GM23338 (cell line): ENCODE measurements around the gene IL31. TPM values are rescaled to one million over a fixed set of nuclear protein-coding genes. Genes with fewer than 3 reads are reported as not detected.

Experiments
- ATAC-seq: fragments of 200-7000 bp; cut with Tn5 transposase; 3 replicates; pipeline ENCODE4 v1.9.1; 2020
- DNase-seq: peaks from one replicate; pipeline ENCODE4 v3.0.0-alpha.2; 2015; ENCODE audit warnings: low spot score
- H2AFZ ChIP-seq: fragments of 200-600 bp; sonication (generic); 2 replicates; pipeline ENCODE4 v1.8.0; 2016; ENCODE audit warnings: antibody characterized with exemption, mild to moderate bottlenecking, moderate library complexity
- H3F3A ChIP-seq: fragments of 200-600 bp; sonication (generic); replicated peaks from 2 replicates; pipeline ENCODE4 v1.8.0; 2017; ENCODE audit warnings: antibody characterized with exemption, mixed run types, low read depth
- H3K27ac ChIP-seq: fragments of 200-600 bp; sonication (generic); 2 replicates; pipeline ENCODE4 v1.6.1; 2016; ENCODE audit warnings: low read depth
- H3K27me3 ChIP-seq: fragments of 200-600 bp; sonication (generic); 2 replicates; pipeline ENCODE4 v1.8.0; 2016; ENCODE audit warnings: mild to moderate bottlenecking, mixed run types, moderate library complexity; ENCODE audit not compliant: insufficient read depth
- H3K36me3 ChIP-seq: fragments of 200-600 bp; sonication (generic); 2 replicates; pipeline ENCODE4 v1.8.0; 2016; ENCODE audit warnings: mild to moderate bottlenecking; ENCODE audit not compliant: insufficient read depth
- H3K4me1 ChIP-seq: fragments of 200-600 bp; sonication (generic); 2 replicates; pipeline ENCODE4 v1.8.0; 2016; ENCODE audit warnings: mild to moderate bottlenecking, moderate library complexity; ENCODE audit not compliant: insufficient read depth
- H3K4me2 ChIP-seq: fragments of 200-600 bp; sonication (generic); 2 replicates; pipeline ENCODE4 v1.7.1; 2017; ENCODE audit warnings: mixed run types
- H3K4me3 ChIP-seq: fragments of 200-600 bp; sonication (generic); 2 replicates; pipeline ENCODE4 v1.6.1; 2016; ENCODE audit warnings: mixed run types
- H3K79me2 ChIP-seq: fragments of 200-600 bp; sonication (generic); replicated peaks from 2 replicates; pipeline ENCODE4 v1.8.0; 2017; ENCODE audit warnings: mild to moderate bottlenecking; ENCODE audit not compliant: insufficient read depth
- H3K9me2 ChIP-seq: fragments of 200-600 bp; sonication (generic); 2 replicates; pipeline ENCODE4 v1.8.0; 2017; ENCODE audit not compliant: insufficient read depth
- H4K20me1 ChIP-seq: fragments of 200-600 bp; sonication (generic); replicated peaks from 2 replicates; pipeline ENCODE4 v1.8.0; 2017; ENCODE audit warnings: mild to moderate bottlenecking; ENCODE audit not compliant: insufficient read depth
- H3K27ac Mint-ChIP-seq: 2 replicates; pipeline ENCODE4 v1.8.0; 2020; ENCODE audit warnings: inconsistent platforms, mild to moderate bottlenecking, moderate library complexity, mixed read lengths
- H3K27me3 Mint-ChIP-seq: 3 replicates; pipeline ENCODE4 v1.8.0; 2022; ENCODE audit warnings: low read depth, mild to moderate bottlenecking, moderate library complexity, mixed read lengths, inconsistent platforms; ENCODE audit not compliant: insufficient read depth, poor library complexity
- H3K36me3 Mint-ChIP-seq: 3 replicates; pipeline ENCODE4 v1.8.0; 2021; ENCODE audit warnings: low read depth, mild to moderate bottlenecking, inconsistent platforms, moderate library complexity, mixed read lengths
- H3K4me1 Mint-ChIP-seq: 3 replicates; pipeline ENCODE4 v1.8.0; 2020; ENCODE audit warnings: mild to moderate bottlenecking, inconsistent platforms, mixed read lengths
- H3K4me3 Mint-ChIP-seq: 3 replicates; pipeline ENCODE4 v1.8.0; 2021; ENCODE audit warnings: moderate library complexity, mild to moderate bottlenecking, inconsistent platforms, mixed read lengths
- H3K9me3 Mint-ChIP-seq: 3 replicates; pipeline ENCODE4 v1.8.0; 2020; ENCODE audit warnings: moderate library complexity, mild to moderate bottlenecking, inconsistent platforms, mixed read lengths
- CREB1 ChIP-seq: fragments of 250-450 bp; sonication (Bioruptor Pico); IDR thresholded peaks from 2 replicates; pipeline ENCODE4 v1.5.0; 2020; ENCODE audit warnings: low read depth, mild to moderate bottlenecking, moderate library complexity
- CTCF ChIP-seq, 2 experiments: fragments of 200-600 bp in 1 of 2; sonication (generic) in 1 of 2; conservative IDR thresholded peaks; 2 replicates each; pipeline versions ENCODE4 v1.5.1 to v1.6.1; 2016 to 2017; ENCODE audit warnings: antibody characterized with exemption in 2 of 2, low read depth in 2 of 2, mild to moderate bottlenecking in 2 of 2, moderate library complexity in 1 of 2
- ETS1 ChIP-seq: IDR thresholded peaks from 2 replicates; pipeline ENCODE4 v1.6.1; 2016; ENCODE audit warnings: antibody characterized with exemption
- EZH2 ChIP-seq: fragments of 200-600 bp; sonication (generic); IDR thresholded peaks from one replicate; pipeline ENCODE4 v1.8.0; 2017; ENCODE audit warnings: antibody characterized with exemption, mild to moderate bottlenecking, low read depth; ENCODE audit not compliant: unreplicated experiment
- JUNB ChIP-seq: IDR thresholded peaks from one replicate; pipeline ENCODE4 v1.6.1; 2016; ENCODE audit warnings: antibody characterized with exemption; ENCODE audit not compliant: unreplicated experiment
- POLR2AphosphoS5 ChIP-seq: IDR thresholded peaks from 2 replicates; pipeline ENCODE4 v1.6.1; 2016; ENCODE audit warnings: antibody characterized with exemption, low read depth
- REST ChIP-seq: IDR thresholded peaks from one replicate; pipeline ENCODE4 v1.6.1; 2018; ENCODE audit warnings: antibody characterized with exemption; ENCODE audit not compliant: unreplicated experiment
- ZNF114 ChIP-seq: fragments of 250-450 bp; sonication (Bioruptor Pico); IDR thresholded peaks from 2 replicates; pipeline ENCODE4 v1.5.0; 2020; ENCODE audit warnings: mild to moderate bottlenecking, moderate library complexity
- ZNF331 ChIP-seq: fragments of 250-450 bp; sonication (Bioruptor Pico); IDR thresholded peaks from 2 replicates; pipeline ENCODE4 v1.5.0; 2020; ENCODE audit warnings: low read depth, mild to moderate bottlenecking, moderate library complexity
- polyA plus RNA-seq: library from polyadenylated mRNA; unstranded; fragments of >200 nt; fragmentation: Nextera tagmentation; extraction: Ambion mirVana; gene quantifications from 2 replicates; pipeline ENCODE4 v1.2.1, GENCODE V29; 2016
- total RNA-seq: library from RNA; depleted of rRNA; stranded (reverse); fragments of >200 nt; shearing (Covaris generic); gene quantifications from 2 replicates; pipeline ENCODE4 v1.2.3, GENCODE V29; 2014

The IL31 gene
- total and polyA plus RNA-seq, 2 experiments from 2014 or later: not detected

GRCh38 chr12:122138181-122138580 lies 35.8 kb downstream of the IL31 start:
- Mint-ChIP-seq H3K27me3 (peaks cover 3% of the 10 kb centered on the region), H3K27ac (no peak overlapping the region), H3K9me3 (peaks cover 24% of the 10 kb centered on the region), H3K4me3 (no peak overlapping the region), H3K36me3 (peaks cover 44% of the 10 kb centered on the region), H3K4me1 (peaks cover 6% of the 10 kb centered on the region; the same call in 2 of the 3 replicates)
- Histone ChIP-seq H3K79me2 (no peaks in the 10 kb centered on the region), H3K36me3 (peaks cover 7% of the 10 kb centered on the region; the same call in 1 of the 2 replicates), H3K27me3 (no peaks in the 10 kb centered on the region), H3K4me2 (no peak overlapping the region), H3F3A (no peaks in the 10 kb centered on the region), H3K4me1 (no peaks in the 10 kb centered on the region; the same call in 1 of the 2 replicates), H3K27ac (no peak overlapping the region), H3K4me3 (no peak overlapping the region), H3K9me2 (no peaks in the 10 kb centered on the region), H4K20me1 (0 out of 2 replicates have a peak, but pooled peaks cover 6% of the 10 kb centered on the region), H2AFZ (no peak overlapping the region)
- DNase-seq (no peak), ATAC-seq (no peak)
- TF ChIP-seq EZH2 (no peak), ETS1 (no peak), CREB1 (CRISPR knock-in tag) (no peak)

- Histone ChIP-seq H3K9me2 (no peaks in the 10 kb centered on the region), H3K27ac (no peak overlapping the region), H3K4me1 (no peaks in the 10 kb centered on the region; the same call in 1 of the 2 replicates), H3K36me3 (peaks cover 7% of the 10 kb centered on the region; the same call in 1 of the 2 replicates), H3K4me3 (peak overlapping the region; percentile 46), H3K79me2 (no peaks in the 10 kb centered on the region), H3F3A (no peaks in the 10 kb centered on the region), H3K4me2 (peak overlapping the region; percentile 73; the same call in 1 of the 2 replicates), H4K20me1 (peaks cover 6% of the 10 kb centered on the region; the same call in 1 of the 2 replicates), H3K27me3 (no peaks in the 10 kb centered on the region), H2AFZ (no peak overlapping the region)
- peaks cover 19% of the 10 kb centered on the region for H3K9me3 Mint-ChIP-seq
- peaks cover 39% of the 10 kb centered on the region for H3K36me3 Mint-ChIP-seq
- TF ChIP-seq ZNF331 (no peak), REST (no peak), JUNB (no peak), POLR2AphosphoS5 (no peak), CTCF (conservative IDR thresholded peaks at IDR 0.05; ENCODE audit: low read depth in 2 of 2) (no peak), ZNF114 (CRISPR knock-in tag) (no peak), EZH2 (no peak)
- peaks cover 3% of the 10 kb centered on the region for H3K27me3 Mint-ChIP-seq
- H3K4me1 Mint-ChIP-seq: peaks cover 6% of the 10 kb centered on the region; the same call in 2 of the 3 replicates
- peak; percentile 97 for ATAC-seq
- peak; percentile 84 for DNase-seq
- no peak overlapping the region for H3K27ac Mint-ChIP-seq
- H3K4me3 Mint-ChIP-seq: peak overlapping the region; percentile 38; the same call in 1 of the 3 replicates
These were observed 36.3 kb downstream of the IL31 start for GRCh38 chr12:122137681-122138080.
